Fibroblast of mammary gland (primary cell): Measurements from ENCODE around the gene HS3ST3A1.

ENCODE experiments used
- DNase-seq: peaks from one replicate; pipeline ENCODE4 v3.0.0-alpha.2; 2010; ENCODE audit warnings: low read depth
- H3K4me3 ChIP-seq: 2 replicates; pipeline ENCODE4 v1.5.1; 2011; ENCODE audit warnings: low read depth, mild to moderate bottlenecking, low read length, moderate library complexity; ENCODE audit not compliant: control insufficient read depth
- TF ChIP-seq, protein P1 (sequence below): conservative IDR thresholded peaks from 2 replicates; pipeline ENCODE4 v1.5.1; 2011; ENCODE audit warnings: low read depth, low read length, inconsistent platforms; ENCODE audit not compliant: control insufficient read depth, insufficient read depth

Gene HS3ST3A1

GRCh38 chr17:13492737-13493122 lies 109.0 kb downstream of the HS3ST3A1 start:
- no peak for DNase-seq
- TF ChIP-seq, protein P1, sequence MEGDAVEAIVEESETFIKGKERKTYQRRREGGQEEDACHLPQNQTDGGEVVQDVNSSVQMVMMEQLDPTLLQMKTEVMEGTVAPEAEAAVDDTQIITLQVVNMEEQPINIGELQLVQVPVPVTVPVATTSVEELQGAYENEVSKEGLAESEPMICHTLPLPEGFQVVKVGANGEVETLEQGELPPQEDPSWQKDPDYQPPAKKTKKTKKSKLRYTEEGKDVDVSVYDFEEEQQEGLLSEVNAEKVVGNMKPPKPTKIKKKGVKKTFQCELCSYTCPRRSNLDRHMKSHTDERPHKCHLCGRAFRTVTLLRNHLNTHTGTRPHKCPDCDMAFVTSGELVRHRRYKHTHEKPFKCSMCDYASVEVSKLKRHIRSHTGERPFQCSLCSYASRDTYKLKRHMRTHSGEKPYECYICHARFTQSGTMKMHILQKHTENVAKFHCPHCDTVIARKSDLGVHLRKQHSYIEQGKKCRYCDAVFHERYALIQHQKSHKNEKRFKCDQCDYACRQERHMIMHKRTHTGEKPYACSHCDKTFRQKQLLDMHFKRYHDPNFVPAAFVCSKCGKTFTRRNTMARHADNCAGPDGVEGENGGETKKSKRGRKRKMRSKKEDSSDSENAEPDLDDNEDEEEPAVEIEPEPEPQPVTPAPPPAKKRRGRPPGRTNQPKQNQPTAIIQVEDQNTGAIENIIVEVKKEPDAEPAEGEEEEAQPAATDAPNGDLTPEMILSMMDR = no peak
- no peak overlapping the region for H3K4me3 ChIP-seq

DNA sequence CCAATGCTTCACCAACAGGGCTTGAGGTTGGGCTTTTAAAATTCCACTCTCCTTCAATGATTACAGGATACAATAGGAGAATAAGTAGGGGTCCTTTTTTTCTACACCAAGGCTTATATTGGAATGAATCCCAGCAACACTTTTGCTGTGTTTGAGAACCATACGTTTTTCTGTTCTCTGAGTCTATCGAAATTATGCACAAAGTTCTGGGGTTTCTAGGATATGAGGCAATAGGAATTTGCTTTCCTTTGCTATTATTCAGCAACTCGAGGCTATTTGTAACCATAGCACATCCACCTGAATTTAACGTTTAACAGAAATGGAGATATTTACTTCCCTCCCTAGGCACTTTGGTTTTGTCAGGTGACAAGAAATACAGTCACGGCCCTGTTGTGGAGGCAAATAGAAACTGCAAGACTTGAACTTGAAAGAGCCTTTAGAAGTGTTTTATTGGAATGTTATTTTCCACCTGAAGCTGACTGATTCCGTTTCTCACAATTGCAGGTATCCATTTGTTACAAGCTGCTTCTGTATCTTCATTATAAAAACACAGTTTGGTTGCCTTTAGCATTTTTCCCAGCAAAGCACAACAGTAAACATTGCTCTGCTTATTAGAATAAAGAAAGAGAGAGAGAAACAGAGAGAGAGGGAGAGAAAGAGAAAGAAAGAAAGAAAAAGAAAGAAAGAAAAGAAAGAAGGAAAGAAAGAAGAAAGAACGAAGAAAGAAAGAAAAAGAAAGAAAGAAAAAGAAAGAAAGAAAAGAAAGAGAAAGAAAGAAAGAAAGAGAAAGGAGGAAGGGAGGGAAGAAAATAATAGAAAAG lies 109.6 kb downstream of the HS3ST3A1 start:
- H3K4me3 ChIP-seq = no peak overlapping the region
- no peak for DNase-seq
- TF ChIP-seq, protein P1 = no peak

GRCh38 chr17:13491491-13491890 lies 110.2 kb downstream of the HS3ST3A1 start:
- H3K4me3 ChIP-seq = no peak overlapping the region
- TF ChIP-seq, protein P1 = no peak
- DNase-seq = no peak

GRCh38 chr17:13490906-13491482 lies 110.7 kb downstream of the HS3ST3A1 start:
- TF ChIP-seq, protein P1 = no peak
- no peak overlapping the region for H3K4me3 ChIP-seq
- DNase-seq = no peak

- TF ChIP-seq, protein P1 = no peak
- no peak for DNase-seq
Measured at GRCh38 chr17:13490427-13490826, 111.3 kb downstream of the HS3ST3A1 start.

GRCh38 chr17:13485327-13485726 lies 116.4 kb downstream of the HS3ST3A1 start:
- no peak overlapping the region for H3K4me3 ChIP-seq
- TF ChIP-seq, protein P1 = no peak
- DNase-seq = no peak

More at GRCh38 chr17:13490427-13490826, 111.3 kb downstream of the HS3ST3A1 start:
- no peak overlapping the region for H3K4me3 ChIP-seq
